ENCODE measurements around the gene SMIM33. TPM values are rescaled to one million over a fixed set of nuclear protein-coding genes. Genes with fewer than 3 reads are reported as not detected.

Gene SMIM33
- total and polyA plus RNA-seq, 2 experiments from 2014 or later: not detected

- Histone ChIP-seq H3K9ac (peak overlapping the region; percentile 84), H3K79me2 (ENCODE audit: insufficient read depth) (no peaks in the 10 kb centered on the region), H3K9me3 (ENCODE audit: low read depth) (no peaks in the 10 kb centered on the region), H3K4me1 (ENCODE audit: insufficient read depth) (no peaks in the 10 kb centered on the region), H3F3A (ENCODE audit: insufficient read depth) (no peaks in the 10 kb centered on the region), H3K27me3 (replicated peaks; ENCODE audit: insufficient read depth) (no peaks in the 10 kb centered on the region), H3K36me3 (ENCODE audit: low read depth) (no peaks in the 10 kb centered on the region), H3K27ac (peak overlapping the region; percentile 49), H3K4me2 (ENCODE audit: unreplicated experiment) (peak overlapping the region; percentile 77), H3K9me2 (ENCODE audit: insufficient read depth) (no peaks in the 10 kb centered on the region), H2AFZ (peak overlapping the region; percentile 91), H3K4me3 (peak overlapping the region; percentile 76), H4K20me1 (ENCODE audit: insufficient read depth) (no peaks in the 10 kb centered on the region)
- WGBS, 2 experiments (ENCODE audit: low coverage in 1 of 2, low lambda C conversion rate in 2 of 2, missing lambda C conversion rate in 2 of 2): 3 to 4% methylated on average over 50 to 55 of the region's 56 CpGs
- peak; percentile 94 for DNase-seq
- TF ChIP-seq EZH2 (IDR thresholded peaks at IDR 0.05; ENCODE audit: insufficient read depth, poor library complexity, severe bottlenecking) (no peak), EZH2phosphoT487 (IDR thresholded peaks at IDR 0.05; ENCODE audit: insufficient read depth, low read depth) (no peak)
- in situ Hi-C loops (cut with MboI): loop anchor here (10.0 kb wide), 1 partner anchor 93 kb away; no protein-coding TSS in a partner anchor
Observed at GRCh38 chr5:139517683-139518564, 47.1 kb downstream of the SMIM33 start.

Small RNA genes lying within 50 kb of the gene (small RNA-seq; reads per million reads assigned to genes)
- 13.6 reads per million, percentile 86 among the genes with 10 or more reads in this experiment for gene RNU5B-4P (ENCODE audit: low read depth, low replicate concordance)

Other genes starting within 250 kb of the SMIM33 start
- gene MATR3, start 177.3 kb upstream of the SMIM33 start, total RNA-seq (2014; rRNA removed; shearing (Covaris generic)): 198 and 217 TPM in 2 replicates
- 209 and 215 TPM in 2 replicates for gene MATR3, start 177.3 kb upstream of the SMIM33 start, polyA plus RNA-seq (2016; fragmentation: Nextera tagmentation; extraction: Ambion mirVana)
- gene PAIP2, start 129.2 kb upstream of the SMIM33 start, total RNA-seq (2014; rRNA removed; shearing (Covaris generic)): 34.8 and 62.8 TPM in 2 replicates
- 112 and 115 TPM in 2 replicates for gene PAIP2, start 129.2 kb upstream of the SMIM33 start, polyA plus RNA-seq (2016; fragmentation: Nextera tagmentation; extraction: Ambion mirVana)
- not detected in 2 replicates for gene SLC23A1, start 87.7 kb upstream of the SMIM33 start, total RNA-seq (2014; rRNA removed; shearing (Covaris generic))
- 0.08 TPM in 1 of 2 replicates, not detected in the other for gene SLC23A1, start 87.7 kb upstream of the SMIM33 start, polyA plus RNA-seq (2016; fragmentation: Nextera tagmentation; extraction: Ambion mirVana)
- gene MZB1, start 81.1 kb upstream of the SMIM33 start, total RNA-seq (2014; rRNA removed; shearing (Covaris generic)): not detected in 2 replicates
- gene MZB1, start 81.1 kb upstream of the SMIM33 start, polyA plus RNA-seq (2016; fragmentation: Nextera tagmentation; extraction: Ambion mirVana): 0.32 TPM in 1 of 2 replicates, not detected in the other
- 1.6 and 2.3 TPM in 2 replicates for gene PROB1, start 75.9 kb upstream of the SMIM33 start, total RNA-seq (2014; rRNA removed; shearing (Covaris generic))
- gene PROB1, start 75.9 kb upstream of the SMIM33 start, polyA plus RNA-seq (2016; fragmentation: Nextera tagmentation; extraction: Ambion mirVana): 0.55 and 0.63 TPM in 2 replicates
- 0.43 and 1.1 TPM in 2 replicates for gene SPATA24, start 66.9 kb upstream of the SMIM33 start, total RNA-seq (2014; rRNA removed; shearing (Covaris generic))
- 2.1 and 4.3 TPM in 2 replicates for gene SPATA24, start 66.9 kb upstream of the SMIM33 start, polyA plus RNA-seq (2016; fragmentation: Nextera tagmentation; extraction: Ambion mirVana)
- 9.5 and 10.9 TPM in 2 replicates for gene DNAJC18, start 31.5 kb upstream of the SMIM33 start, total RNA-seq (2014; rRNA removed; shearing (Covaris generic))
- 13.4 and 20.8 TPM in 2 replicates for gene DNAJC18, start 31.5 kb upstream of the SMIM33 start, polyA plus RNA-seq (2016; fragmentation: Nextera tagmentation; extraction: Ambion mirVana)
- not detected in 2 replicates for gene ECSCR, start 8.3 kb upstream of the SMIM33 start, total RNA-seq (2014; rRNA removed; shearing (Covaris generic))
- gene ECSCR, start 8.3 kb upstream of the SMIM33 start, polyA plus RNA-seq (2016; fragmentation: Nextera tagmentation; extraction: Ambion mirVana): 0.41 and 0.49 TPM in 2 replicates
- 75.0 and 87.8 TPM in 2 replicates for gene STING1, start 11.8 kb downstream of the SMIM33 start, total RNA-seq (2014; rRNA removed; shearing (Covaris generic))
- gene STING1, start 11.8 kb downstream of the SMIM33 start, polyA plus RNA-seq (2016; fragmentation: Nextera tagmentation; extraction: Ambion mirVana): 72.6 and 74.9 TPM in 2 replicates
- 68.9 and 88.8 TPM in 2 replicates for gene UBE2D2, start 90.3 kb downstream of the SMIM33 start, total RNA-seq (2014; rRNA removed; shearing (Covaris generic))
- 129 and 141 TPM in 2 replicates for gene UBE2D2, start 90.3 kb downstream of the SMIM33 start, polyA plus RNA-seq (2016; fragmentation: Nextera tagmentation; extraction: Ambion mirVana)
- 163 and 168 TPM in 2 replicates for gene CXXC5, start 177.3 kb downstream of the SMIM33 start, total RNA-seq (2014; rRNA removed; shearing (Covaris generic))
- gene CXXC5, start 177.3 kb downstream of the SMIM33 start, polyA plus RNA-seq (2016; fragmentation: Nextera tagmentation; extraction: Ambion mirVana): 81.4 and 83.7 TPM in 2 replicates

Measured in GM23248 (cell line).